HG02763 (cell line): ENCODE measurements around the gene KLC4.

Experiments used
- ATAC-seq: cut with Tn5 transposase; IDR thresholded peaks from one replicate; pipeline ENCODE4 v1.9.1; 2021; ENCODE audit warnings: mild to moderate bottlenecking, moderate library complexity; ENCODE audit not compliant: unreplicated experiment

KLC4 gene

GRCh38 chr6:43120944-43121913, 61.8 kb downstream of the KLC4 start:
- ATAC-seq: no peak

- no peak for ATAC-seq
These were observed 62.7 kb downstream of the KLC4 start for GRCh38 chr6:43122146-43122545.

DNA sequence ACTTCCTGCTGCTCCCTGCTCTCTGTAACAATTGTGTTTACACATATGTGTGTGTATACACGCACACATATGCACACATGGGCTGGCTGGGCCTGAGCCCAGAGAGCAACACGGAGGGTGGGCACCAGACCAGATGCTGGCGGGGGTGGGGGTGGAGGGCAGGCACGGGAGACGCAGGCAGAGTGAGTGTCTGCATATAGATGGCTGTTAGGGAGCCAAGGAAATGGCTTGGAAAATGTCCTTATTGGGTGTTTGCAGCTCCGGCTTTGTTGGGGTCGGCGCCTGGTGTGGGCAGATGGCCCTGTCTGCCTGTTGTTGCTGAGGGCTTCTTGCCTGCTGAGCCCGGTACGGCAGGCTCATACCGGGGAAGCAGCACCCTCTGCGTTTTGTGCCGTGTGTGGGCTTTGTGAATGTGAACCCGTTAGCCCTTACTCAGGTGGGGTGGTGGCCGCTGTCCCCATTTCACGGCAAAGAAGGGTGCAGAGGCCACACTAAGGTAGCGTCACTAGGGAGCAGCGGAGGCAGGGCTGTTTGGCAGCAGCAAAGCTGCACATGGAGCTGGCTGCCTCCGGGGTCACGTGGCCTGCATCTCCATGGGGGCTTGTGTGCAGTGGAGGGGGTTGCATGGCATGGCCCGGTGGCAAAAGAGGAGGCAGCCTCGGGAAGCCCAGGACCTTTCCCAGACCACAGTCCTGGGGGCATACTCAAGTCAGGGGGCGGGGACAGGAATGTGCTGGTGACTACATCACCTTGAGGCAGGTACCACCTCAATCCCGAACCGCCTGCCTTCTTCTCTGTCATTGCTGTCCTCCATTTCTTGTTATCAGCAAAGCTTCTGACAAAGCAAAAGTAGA, 64.3 kb downstream of the KLC4 start:
- no peak for ATAC-seq

DNA sequence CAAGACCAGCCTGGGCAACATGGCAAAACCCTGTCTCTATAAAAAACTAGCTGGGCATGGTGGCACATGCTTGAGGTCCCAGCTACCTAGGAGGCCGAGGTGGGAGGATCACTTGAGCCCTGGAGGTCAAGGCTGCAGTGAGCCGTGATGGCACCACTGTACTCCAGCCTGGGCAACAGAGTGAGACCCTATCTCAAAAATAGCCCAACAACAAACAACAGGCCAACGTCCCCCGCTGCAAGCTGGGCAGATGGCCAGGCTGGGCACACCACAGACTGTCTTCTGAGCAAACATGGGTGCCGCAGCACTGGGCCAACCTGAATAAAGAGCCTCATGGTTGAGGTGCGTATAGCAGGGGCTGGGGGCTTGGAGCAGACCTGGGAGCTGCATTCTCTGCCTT, 65.0 kb downstream of the KLC4 start:
- no peak for ATAC-seq
